SJCRH30 (cell line): Measurements from ENCODE around the gene ZHX3. TPM values are rescaled to one million over a fixed set of nuclear protein-coding genes. Genes with fewer than 3 reads are reported as not detected.
"Not testable (repeated sequence)": the region's sequence is repeated elsewhere in the genome, so short reads cannot be mapped to it uniquely, and the experiment has no call there.

Experiments
- DNase-seq, 2 experiments: peaks; one replicate each; pipeline ENCODE4 v3.0.0-alpha.2; 2015 to 2020
- H3K27ac ChIP-seq: fragments of 250-450 bp; sonication (Bioruptor Pico); 2 replicates; pipeline ENCODE4 v1.5.1; 2020; ENCODE audit warnings: mild to moderate bottlenecking, moderate library complexity
- H3K27me3 ChIP-seq: fragments of 250-450 bp; sonication (Bioruptor Pico); 2 replicates; pipeline ENCODE4 v1.5.1; 2020; ENCODE audit warnings: mild to moderate bottlenecking, moderate library complexity
- H3K36me3 ChIP-seq: fragments of 250-450 bp; sonication (Bioruptor Pico); 2 replicates; pipeline ENCODE4 v1.5.1; 2020; ENCODE audit warnings: mild to moderate bottlenecking, moderate library complexity
- H3K4me1 ChIP-seq: fragments of 250-450 bp; sonication (Bioruptor Pico); 2 replicates; pipeline ENCODE4 v1.5.1; 2020; ENCODE audit warnings: mild to moderate bottlenecking, moderate library complexity
- H3K4me3 ChIP-seq: fragments of 250-450 bp; sonication (Bioruptor Pico); 2 replicates; pipeline ENCODE4 v1.5.1; 2020; ENCODE audit warnings: mild to moderate bottlenecking, moderate library complexity
- H3K9me3 ChIP-seq: fragments of 250-450 bp; sonication (Bioruptor Pico); replicated peaks from 2 replicates; pipeline ENCODE4 v1.5.1; 2020; ENCODE audit warnings: mild to moderate bottlenecking, moderate library complexity
- total RNA-seq: library from RNA; depleted of rRNA; stranded (reverse); fragments of >200 nt; shearing (Covaris generic); gene quantifications from 2 replicates; pipeline ENCODE4 v1.2.3, GENCODE V29; 2014

ZHX3 gene
- total RNA-seq, 1 experiment from 2014 or later: 16.2 TPM

DNA sequence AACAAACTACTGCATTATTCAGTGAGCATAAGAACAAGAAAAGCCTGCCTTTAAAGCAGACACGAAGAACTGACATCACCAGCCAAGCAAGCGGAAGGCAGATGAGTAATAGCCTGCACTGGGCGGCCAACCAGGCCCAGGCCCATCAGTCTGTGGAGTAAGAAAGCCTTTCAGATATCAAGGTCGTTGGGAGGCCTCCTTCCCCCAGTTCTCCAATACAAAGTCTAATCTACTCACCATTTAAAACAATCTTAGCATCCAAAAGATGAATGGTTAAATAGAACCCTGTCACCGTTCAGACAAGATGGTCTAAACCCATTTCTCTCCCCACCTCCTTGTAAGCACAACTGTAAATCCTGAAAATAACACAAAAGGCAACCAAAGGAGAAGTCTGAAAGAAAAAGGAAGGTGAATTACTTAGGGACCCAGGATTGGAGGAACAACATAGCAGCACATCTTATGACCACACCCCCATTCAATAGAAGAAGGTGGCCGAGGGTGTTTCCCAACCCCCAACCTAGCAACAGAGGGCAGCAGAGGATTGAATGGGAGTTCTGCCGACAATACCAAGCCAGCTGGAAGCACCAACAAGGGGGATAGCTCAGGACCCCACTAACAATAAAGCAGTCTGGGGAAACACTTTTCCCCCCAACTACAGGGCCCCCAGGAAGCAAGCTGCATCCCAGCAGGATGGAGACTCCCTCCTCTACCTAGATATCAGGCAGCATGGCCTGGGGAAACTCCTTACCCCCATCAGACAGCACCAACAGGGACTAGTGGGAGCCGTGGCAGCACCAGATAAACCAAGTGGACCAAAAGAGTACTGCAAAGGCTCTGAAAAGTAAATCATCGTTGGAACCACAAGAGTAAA, 67.9 kb downstream of the ZHX3 start:
- Histone ChIP-seq H3K36me3 (no peaks in the 10 kb centered on the region), H3K9me3 (no peaks in the 10 kb centered on the region), H3K27ac (no peak overlapping the region), H3K4me1 (peaks cover 19% of the 10 kb centered on the region), H3K4me3 (no peak overlapping the region), H3K27me3 (no peaks in the 10 kb centered on the region)
- DNase-seq: peak in 1 of 2 experiments; percentile 47

DNA sequence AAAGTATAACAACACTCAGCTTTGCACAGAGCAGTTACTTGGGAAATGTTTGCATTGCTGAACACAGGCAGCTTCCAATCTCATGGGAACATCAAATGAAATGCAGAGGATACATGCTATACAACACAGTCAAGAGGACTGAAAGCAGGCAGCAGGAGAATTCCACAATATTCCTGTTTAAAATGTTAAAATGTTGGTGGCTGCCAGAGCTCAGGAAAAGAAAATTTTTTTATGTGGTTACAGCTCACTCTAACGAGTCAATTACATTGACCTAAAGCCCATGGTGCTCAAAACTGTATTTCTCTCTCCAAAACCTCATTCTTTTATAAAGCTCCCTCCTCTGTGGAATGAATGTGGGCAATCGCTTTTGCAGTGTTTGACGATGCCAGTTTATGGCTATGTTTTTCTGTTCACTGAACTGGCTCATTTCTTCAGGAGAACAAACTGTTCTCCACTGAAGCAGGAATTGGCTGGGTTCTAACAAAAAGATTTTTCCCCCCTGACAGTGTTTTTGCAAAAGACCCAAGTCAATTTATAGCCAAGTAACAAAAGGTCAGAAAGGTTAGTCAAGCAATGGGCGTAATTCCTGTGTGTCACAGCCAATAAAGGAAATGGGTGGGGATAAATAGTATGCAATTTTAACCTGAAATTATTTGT, 69.0 kb downstream of the ZHX3 start:
- DNase-seq: no peak
- H3K9me3 ChIP-seq: no peaks in the 10 kb centered on the region
- H3K27ac ChIP-seq: peak overlapping the region; percentile 12; the same call in 1 of the 2 replicates
- H3K4me1 ChIP-seq: peaks cover 19% of the 10 kb centered on the region
- H3K36me3 ChIP-seq: no peaks in the 10 kb centered on the region
- H3K4me3 ChIP-seq: no peak overlapping the region
- H3K27me3 ChIP-seq: no peaks in the 10 kb centered on the region

DNA sequence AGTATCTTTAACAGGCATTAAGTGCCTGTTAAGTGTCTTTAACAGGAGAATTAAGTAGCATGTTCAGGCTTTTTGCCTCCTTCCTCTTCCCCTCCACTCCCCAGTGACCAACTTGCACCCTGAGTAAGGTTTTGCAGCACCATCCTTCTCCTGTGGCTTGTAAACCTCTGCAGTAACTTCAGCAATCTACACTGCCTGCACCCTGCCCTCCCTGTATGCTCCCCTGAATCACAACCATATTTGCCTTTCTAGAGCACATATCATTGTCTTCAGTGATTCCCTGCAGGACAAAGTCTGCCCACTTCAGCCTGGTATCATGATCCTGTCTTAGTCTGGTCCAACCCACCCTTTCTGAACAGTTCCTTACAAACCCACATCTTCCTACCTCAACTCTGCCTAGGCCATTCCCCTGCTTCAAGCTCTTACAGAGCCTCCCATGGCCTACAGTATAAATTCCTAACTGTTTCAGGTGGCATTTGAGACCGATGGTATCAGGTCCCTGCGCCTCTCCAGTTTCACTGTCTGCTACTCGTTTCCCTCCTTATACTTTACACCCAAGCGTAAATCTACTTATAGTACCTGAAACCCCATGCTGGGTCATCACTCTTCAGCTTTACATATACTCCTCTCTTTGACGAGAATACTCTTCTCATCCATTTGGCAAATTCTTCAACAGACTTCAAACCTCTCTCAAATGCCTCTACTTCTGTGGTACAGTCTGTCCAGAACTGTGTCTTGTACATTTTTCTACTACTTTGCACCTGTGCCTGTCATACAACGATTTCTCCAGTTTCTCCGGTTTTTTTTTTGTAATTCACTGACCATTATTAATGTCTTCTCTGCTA, 69.8 kb downstream of the ZHX3 start:
- peak; percentile 30 to 76 for DNase-seq
- no peaks in the 10 kb centered on the region for H3K27me3 ChIP-seq
- H3K9me3 ChIP-seq: no peaks in the 10 kb centered on the region
- no peaks in the 10 kb centered on the region for H3K36me3 ChIP-seq
- H3K4me3 ChIP-seq: no peak overlapping the region
- H3K4me1 ChIP-seq: peaks cover 19% of the 10 kb centered on the region
- H3K27ac ChIP-seq: peak overlapping the region; percentile 12; the same call in 1 of the 2 replicates

DNA sequence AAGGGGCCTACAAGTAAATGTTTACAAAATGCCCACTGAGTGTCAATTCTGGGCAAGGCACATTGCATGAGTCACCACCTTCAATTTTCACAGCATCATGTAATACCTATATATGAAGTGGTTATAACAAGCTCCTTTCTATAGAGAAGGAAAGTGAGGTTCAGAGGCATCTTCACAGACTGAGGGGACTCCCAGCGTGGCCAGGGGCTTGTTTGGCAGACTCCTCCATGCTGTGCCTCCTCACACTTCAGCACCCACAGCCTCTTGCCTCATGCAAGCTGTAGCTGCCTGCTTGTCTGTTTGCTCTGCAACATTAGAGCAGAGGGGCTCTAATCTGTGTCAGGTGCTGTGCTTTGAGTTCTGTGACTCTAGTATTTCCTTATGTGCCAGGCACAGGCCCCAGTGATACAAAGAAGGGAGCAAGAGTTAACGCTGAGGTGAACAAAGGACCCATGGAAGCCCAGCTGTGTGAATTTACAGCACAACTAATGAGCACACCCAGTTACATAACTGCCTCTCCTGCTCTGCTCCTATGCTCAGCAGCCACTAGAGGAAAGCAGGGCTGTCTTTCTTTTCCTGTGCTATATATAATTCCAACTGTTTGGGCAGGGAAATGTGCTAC, 72.3 kb downstream of the ZHX3 start:
- H3K4me3 ChIP-seq: no peak overlapping the region
- peaks cover 19% of the 10 kb centered on the region for H3K4me1 ChIP-seq
- no peaks in the 10 kb centered on the region for H3K27me3 ChIP-seq
- H3K36me3 ChIP-seq: no peaks in the 10 kb centered on the region
- no peak overlapping the region for H3K27ac ChIP-seq
- no peaks in the 10 kb centered on the region for H3K9me3 ChIP-seq
- DNase-seq: no peak

DNA sequence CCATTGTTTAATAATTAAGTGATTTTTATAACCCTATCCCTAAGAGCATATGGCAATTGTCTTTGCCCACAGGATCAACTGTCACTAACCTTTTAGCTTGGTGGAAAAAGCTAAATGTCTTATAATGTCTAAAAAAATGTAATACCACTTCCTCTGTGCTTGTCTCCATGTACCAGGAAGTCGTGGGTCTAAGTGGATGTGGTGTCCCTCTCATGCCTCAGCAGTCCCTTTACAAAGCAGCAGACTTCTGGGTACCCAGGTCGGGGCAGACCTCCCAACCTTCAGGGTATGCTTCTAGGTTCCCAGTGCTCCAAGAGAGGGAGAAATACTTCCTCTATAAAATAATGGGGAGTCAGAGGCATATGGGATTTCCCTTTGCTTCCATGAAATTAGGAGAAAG, 74.7 kb downstream of the ZHX3 start:
- Histone ChIP-seq H3K27me3 (no peaks in the 10 kb centered on the region), H3K4me3 (no peak overlapping the region), H3K27ac (no peak overlapping the region), H3K9me3 (no peaks in the 10 kb centered on the region), H3K4me1 (peaks cover 3% of the 10 kb centered on the region), H3K36me3 (no peaks in the 10 kb centered on the region)
- DNase-seq: no peak

DNA sequence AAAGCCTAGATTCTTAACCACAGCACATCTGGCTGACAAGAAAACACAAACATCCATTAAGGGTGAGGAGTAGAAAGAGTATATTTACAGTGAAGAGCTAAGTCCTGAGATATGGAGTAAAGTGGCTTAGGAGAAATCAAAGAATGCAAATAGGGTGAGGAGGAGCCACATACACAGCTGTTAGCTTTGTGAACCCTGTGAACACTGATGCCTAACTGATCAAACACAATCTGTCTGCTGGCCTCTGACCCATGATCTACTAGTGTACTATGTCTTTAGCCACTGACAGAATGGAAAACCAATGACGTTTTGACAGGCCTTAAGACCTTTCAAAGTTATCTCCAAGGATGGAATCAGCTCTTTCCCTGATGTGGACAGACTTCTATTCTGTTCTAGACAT, 75.2 kb downstream of the ZHX3 start:
- H3K27me3 ChIP-seq: no peaks in the 10 kb centered on the region

DNA sequence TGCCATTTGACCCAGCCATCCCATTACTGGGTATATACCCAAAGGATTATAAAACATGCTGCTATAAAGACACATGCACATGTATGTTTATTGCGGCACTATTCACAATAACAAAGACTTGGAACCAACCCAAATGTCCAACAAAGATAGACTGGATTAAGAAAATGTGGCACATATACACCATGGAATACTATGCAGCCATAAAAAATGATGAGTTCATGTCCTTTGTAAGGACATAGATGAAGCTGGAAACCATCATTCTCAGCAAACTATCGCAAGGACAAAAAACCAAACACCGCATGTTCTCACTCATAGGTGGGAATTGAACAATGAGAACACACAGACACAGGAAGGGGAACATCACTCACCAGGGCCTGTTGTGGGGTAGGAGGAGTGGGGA, 80.3 kb downstream of the ZHX3 start:
- H3K4me3 ChIP-seq, H3K27ac ChIP-seq, H3K27me3 ChIP-seq, DNase-seq, H3K4me1 ChIP-seq, H3K9me3 ChIP-seq, H3K36me3 ChIP-seq: not testable (repeated sequence)

More for the DNA sequence above, 75.2 kb downstream of the ZHX3 start:
- Histone ChIP-seq H3K36me3 (no peaks in the 10 kb centered on the region), H3K27ac (no peak overlapping the region), H3K9me3 (peaks cover 1% of the 10 kb centered on the region; the same call in 1 of the 2 replicates), H3K4me1 (no peaks in the 10 kb centered on the region), H3K4me3 (no peak overlapping the region)
- no peak for DNase-seq

DNA sequence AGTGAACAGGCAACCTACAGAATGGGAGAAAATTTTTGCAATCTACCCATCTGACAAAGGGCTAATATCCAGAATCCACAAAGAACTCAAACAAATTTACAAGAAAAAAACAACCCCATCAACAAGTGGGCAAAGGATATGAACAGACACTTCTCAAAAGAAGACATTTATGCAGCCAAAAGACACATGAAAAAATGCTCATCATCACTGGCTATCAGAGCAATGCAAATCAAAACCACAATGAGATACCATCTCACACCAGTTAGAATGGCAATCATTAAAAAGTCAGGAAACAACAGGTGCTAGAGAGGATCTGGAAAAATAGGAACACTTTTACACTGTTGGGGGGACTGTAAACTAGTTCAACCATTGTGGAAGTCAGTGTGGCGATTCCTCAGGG, 80.7 kb downstream of the ZHX3 start:
- H3K9me3 ChIP-seq, DNase-seq, H3K27ac ChIP-seq, H3K36me3 ChIP-seq, H3K4me3 ChIP-seq, H3K27me3 ChIP-seq, H3K4me1 ChIP-seq: not testable (repeated sequence)

DNA sequence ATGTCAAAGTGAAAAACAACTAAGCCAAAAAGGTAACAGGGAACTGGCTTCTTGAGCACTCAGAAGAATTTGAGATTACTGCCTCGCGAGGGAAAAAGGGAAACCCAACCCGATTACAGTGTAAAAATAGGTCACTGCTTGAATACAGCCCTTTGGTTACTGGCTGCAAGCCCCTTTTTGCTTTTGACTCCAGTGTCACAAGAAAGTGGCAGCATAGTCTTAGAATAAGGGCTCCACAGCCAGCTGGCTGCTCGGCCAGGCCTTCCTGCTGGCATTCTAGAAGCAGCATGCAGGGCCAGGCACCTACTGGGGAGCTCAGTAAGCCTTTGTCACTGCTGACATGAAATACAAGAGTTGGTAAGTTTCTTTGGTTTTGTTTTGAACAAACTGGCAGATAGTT, 83.0 kb downstream of the ZHX3 start:
- H3K9me3 ChIP-seq: peaks cover 7% of the 10 kb centered on the region; the same call in 1 of the 2 replicates
- H3K36me3 ChIP-seq: no peaks in the 10 kb centered on the region
- no peak overlapping the region for H3K27ac ChIP-seq
- no peaks in the 10 kb centered on the region for H3K4me1 ChIP-seq
- no peak overlapping the region for H3K4me3 ChIP-seq
- no peaks in the 10 kb centered on the region for H3K27me3 ChIP-seq
- no peak for DNase-seq

DNA sequence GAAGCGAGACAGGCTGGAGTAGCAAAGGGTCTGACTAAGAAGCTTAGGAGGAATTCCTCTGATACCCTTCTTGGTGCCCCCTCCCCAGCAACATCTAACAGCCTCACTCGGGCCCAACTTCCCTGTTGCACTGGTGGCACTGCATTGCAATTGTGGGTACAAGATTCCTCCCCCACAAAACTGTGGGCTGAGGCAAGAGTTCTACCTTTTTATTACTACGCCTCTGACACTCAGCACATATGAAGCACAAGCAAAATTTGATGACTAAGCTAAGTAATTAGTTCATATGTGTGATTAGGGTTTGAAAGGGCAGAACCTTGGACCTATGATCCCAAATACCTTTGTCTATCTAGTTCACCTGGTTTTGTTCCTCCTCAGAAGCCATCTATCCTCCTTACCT, 83.5 kb downstream of the ZHX3 start:
- Histone ChIP-seq H3K4me1 (peaks cover 2% of the 10 kb centered on the region), H3K27me3 (no peaks in the 10 kb centered on the region), H3K9me3 (peaks cover 7% of the 10 kb centered on the region; the same call in 1 of the 2 replicates), H3K36me3 (no peaks in the 10 kb centered on the region), H3K4me3 (no peak overlapping the region), H3K27ac (no peak overlapping the region)
- no peak for DNase-seq

DNA sequence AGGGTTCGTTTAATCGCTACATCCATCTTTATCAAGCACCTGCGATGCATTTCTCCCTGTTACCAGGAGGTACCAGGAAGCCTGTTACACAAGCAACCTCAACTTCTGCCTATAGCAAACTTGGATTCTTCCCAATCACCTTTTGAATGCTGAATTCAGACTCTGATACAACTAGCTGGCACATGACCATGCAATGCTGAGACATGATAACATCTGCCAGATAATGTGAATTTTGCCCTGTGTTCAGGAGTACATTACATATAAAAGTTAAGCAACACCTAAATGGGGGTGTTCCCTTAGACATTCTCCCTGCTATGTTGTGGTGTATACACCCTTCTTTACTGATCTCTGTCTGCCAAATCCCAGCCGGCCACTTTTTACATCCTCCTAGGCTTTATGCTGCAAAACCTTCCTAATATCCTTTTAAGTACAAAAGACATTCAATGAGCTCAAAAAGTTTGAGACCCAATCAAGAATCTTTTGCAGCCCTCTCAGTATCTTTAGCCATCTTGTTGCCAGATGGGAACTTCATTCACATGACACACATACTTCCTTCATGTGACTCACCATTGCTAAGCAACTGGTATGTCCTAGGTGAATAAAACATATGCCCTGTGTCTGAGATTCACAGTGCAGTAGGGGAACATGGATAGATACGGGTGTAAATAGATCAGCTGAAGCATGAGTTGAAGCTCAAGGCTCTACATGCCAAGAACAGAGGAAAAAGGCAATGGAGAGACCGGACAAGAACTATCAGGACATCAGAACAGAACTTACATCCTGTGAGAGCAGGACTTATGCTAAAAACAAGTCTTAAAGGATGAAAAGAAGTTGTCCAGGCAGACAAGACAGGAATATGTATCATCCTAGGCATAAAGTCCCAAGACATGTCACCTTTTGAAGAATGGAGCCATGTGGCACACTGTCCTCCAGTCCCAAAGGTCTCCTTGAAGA, 84.3 kb downstream of the ZHX3 start:
- H3K9me3 ChIP-seq: peaks cover 7% of the 10 kb centered on the region; the same call in 1 of the 2 replicates
- no peaks in the 10 kb centered on the region for H3K27me3 ChIP-seq
- DNase-seq: no peak
- H3K36me3 ChIP-seq: no peaks in the 10 kb centered on the region
- H3K27ac ChIP-seq: no peak overlapping the region
- no peak overlapping the region for H3K4me3 ChIP-seq
- peaks cover 4% of the 10 kb centered on the region for H3K4me1 ChIP-seq

DNA sequence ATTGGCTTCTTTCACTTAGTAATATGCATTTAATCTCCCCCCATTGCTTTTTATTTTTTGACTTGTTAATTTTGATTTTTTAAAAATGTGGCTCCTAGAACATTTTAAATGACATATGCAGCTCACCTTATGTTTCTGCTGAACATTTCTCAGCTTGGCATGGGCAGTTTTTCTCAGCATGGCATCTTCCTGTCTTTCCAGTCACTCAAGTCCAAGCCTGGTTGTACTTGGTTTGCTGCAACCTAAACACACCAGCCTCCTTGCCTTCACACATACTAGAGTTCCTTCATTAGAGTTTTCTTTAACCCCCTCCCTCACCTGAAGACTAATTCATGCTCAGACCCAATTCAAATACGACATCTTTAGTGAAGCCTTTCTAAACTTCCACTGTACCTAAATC, 86.4 kb downstream of the ZHX3 start:
- Histone ChIP-seq H3K9me3 (no peaks in the 10 kb centered on the region), H3K36me3 (no peaks in the 10 kb centered on the region), H3K4me3 (no peak overlapping the region)

DNA sequence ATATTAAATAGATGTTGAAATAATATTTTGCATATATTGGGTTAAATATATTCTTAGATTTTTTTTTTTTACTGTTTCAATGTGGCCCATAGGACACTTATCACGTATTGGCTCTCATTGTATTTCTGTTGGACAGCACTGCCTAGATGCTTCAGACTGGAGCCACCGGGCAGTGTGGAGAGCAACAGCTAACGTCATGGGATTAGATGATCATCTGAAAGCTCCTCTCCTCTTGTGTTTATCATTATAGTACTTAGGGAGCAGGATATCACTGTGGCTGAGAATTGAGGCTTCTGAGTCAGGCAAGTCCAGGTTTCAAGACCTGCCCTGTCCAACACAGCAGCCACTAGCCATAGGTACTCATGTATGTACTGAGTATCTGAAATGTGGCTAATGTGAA, 87.4 kb downstream of the ZHX3 start:
- H3K27me3 ChIP-seq: no peaks in the 10 kb centered on the region
- H3K4me3 ChIP-seq: no peak overlapping the region
- H3K4me1 ChIP-seq: peaks cover 4% of the 10 kb centered on the region
- no peak for DNase-seq
- no peaks in the 10 kb centered on the region for H3K9me3 ChIP-seq
- no peaks in the 10 kb centered on the region for H3K36me3 ChIP-seq
- H3K27ac ChIP-seq: no peak overlapping the region

More for the DNA sequence above, 86.4 kb downstream of the ZHX3 start:
- Histone ChIP-seq H3K27ac (no peak overlapping the region), H3K4me1 (peaks cover 4% of the 10 kb centered on the region), H3K27me3 (no peaks in the 10 kb centered on the region)
- DNase-seq: no peak
